Measurements from ENCODE around the gene IBA57.

Gene IBA57

GRCh38 chr1:228145463-228146416, 19.9 kb upstream of the IBA57 start:
- DNase-seq: no peak

- no peak for DNase-seq
Observed at GRCh38 chr1:228146417-228147150, 19.0 kb upstream of the IBA57 start.

- no peak for DNase-seq
Observed at GRCh38 chr1:228147151-228147693, 18.4 kb upstream of the IBA57 start.

GRCh38 chr1:228147768-228148167, 17.8 kb upstream of the IBA57 start:
- DNase-seq: no peak

- no peak for DNase-seq
Observed at GRCh38 chr1:228148196-228148861, 17.3 kb upstream of the IBA57 start.

GRCh38 chr1:228148935-228149405, 16.6 kb upstream of the IBA57 start:
- no peak for DNase-seq

- DNase-seq: no peak
Observed at GRCh38 chr1:228149406-228150119, 16.0 kb upstream of the IBA57 start, which contains the start of gene GJC2. Gene GJC2 (plus strand): TSS chr1:228149930. CDS start chr1:228157759, 7,829 bp downstream.

- DNase-seq: no peak
Observed at GRCh38 chr1:228150120-228150460, 15.5 kb upstream of the IBA57 start.

- no peak for DNase-seq
Observed at GRCh38 chr1:228150461-228151179, 15.0 kb upstream of the IBA57 start.

GRCh38 chr1:228151180-228151925, 14.3 kb upstream of the IBA57 start:
- no peak for DNase-seq

GRCh38 chr1:228152097-228152917, 13.3 kb upstream of the IBA57 start:
- DNase-seq: no peak

- DNase-seq: no peak
Observed at GRCh38 chr1:228152918-228153258, 12.7 kb upstream of the IBA57 start.

- no peak for DNase-seq
Observed at GRCh38 chr1:228154021-228154669, 11.5 kb upstream of the IBA57 start.

- no peak for DNase-seq
Observed at GRCh38 chr1:228154670-228155571, 10.7 kb upstream of the IBA57 start.

GRCh38 chr1:228155596-228156514, 9.7 kb upstream of the IBA57 start:
- DNase-seq: no peak

GRCh38 chr1:228156515-228156881, 9.1 kb upstream of the IBA57 start:
- no peak for DNase-seq

All from activated CD4-positive, alpha-beta T cell treated with anti-CD3 and anti-CD28 coated beads, Interleukin-2, amount 50 U/mL, for 16 hours (primary cell).